Fibroblast of villous mesenchyme (primary cell): Measurements from ENCODE around the gene TEX261. TPM values are rescaled to one million over a fixed set of nuclear protein-coding genes. Genes with fewer than 3 reads are reported as not detected.

Experiments used
- DNase-seq: peaks from one replicate; pipeline ENCODE4 v3.0.0-alpha.2; 2010; ENCODE audit warnings: low read depth
- H3K4me3 ChIP-seq: 2 replicates; pipeline ENCODE4 v1.5.1; 2011; ENCODE audit warnings: low read depth, mild to moderate bottlenecking, low read length
- total RNA-seq: library from RNA; depleted of rRNA; stranded (reverse); fragments of >200 nt; gene quantifications from 2 replicates; pipeline ENCODE4 v1.2.3, GENCODE V29; 2012
- TF ChIP-seq, protein P1 (sequence below): IDR thresholded peaks from 2 replicates; pipeline ENCODE4 v1.5.1; 2012; ENCODE audit warnings: low read depth, mild to moderate bottlenecking, low read length; ENCODE audit not compliant: insufficient read depth

Gene TEX261
- total RNA-seq, 1 donor: 35.4 TPM

GRCh38 chr2:70956141-70956540 is 38.5 kb downstream of the TEX261 start:
- TF ChIP-seq, protein P1, sequence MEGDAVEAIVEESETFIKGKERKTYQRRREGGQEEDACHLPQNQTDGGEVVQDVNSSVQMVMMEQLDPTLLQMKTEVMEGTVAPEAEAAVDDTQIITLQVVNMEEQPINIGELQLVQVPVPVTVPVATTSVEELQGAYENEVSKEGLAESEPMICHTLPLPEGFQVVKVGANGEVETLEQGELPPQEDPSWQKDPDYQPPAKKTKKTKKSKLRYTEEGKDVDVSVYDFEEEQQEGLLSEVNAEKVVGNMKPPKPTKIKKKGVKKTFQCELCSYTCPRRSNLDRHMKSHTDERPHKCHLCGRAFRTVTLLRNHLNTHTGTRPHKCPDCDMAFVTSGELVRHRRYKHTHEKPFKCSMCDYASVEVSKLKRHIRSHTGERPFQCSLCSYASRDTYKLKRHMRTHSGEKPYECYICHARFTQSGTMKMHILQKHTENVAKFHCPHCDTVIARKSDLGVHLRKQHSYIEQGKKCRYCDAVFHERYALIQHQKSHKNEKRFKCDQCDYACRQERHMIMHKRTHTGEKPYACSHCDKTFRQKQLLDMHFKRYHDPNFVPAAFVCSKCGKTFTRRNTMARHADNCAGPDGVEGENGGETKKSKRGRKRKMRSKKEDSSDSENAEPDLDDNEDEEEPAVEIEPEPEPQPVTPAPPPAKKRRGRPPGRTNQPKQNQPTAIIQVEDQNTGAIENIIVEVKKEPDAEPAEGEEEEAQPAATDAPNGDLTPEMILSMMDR: no peak
- no peak overlapping the region for H3K4me3 ChIP-seq
- no peak for DNase-seq

GRCh38 chr2:70954886-70955285 is 39.8 kb downstream of the TEX261 start:
- TF ChIP-seq, protein P1: no peak
- H3K4me3 ChIP-seq: no peak overlapping the region
- no peak for DNase-seq

- H3K4me3 ChIP-seq: no peak overlapping the region
- DNase-seq: no peak
- TF ChIP-seq, protein P1: no peak
Measured at GRCh38 chr2:70949086-70949485, 45.6 kb downstream of the TEX261 start.

- DNase-seq: peak; percentile 72
- TF ChIP-seq, protein P1: peak; percentile 92
- peak overlapping the region; percentile 40 for H3K4me3 ChIP-seq
Measured at GRCh38 chr2:70948337-70949003, 46.2 kb downstream of the TEX261 start.

- DNase-seq: peak; percentile 29
- TF ChIP-seq, protein P1: no peak
- no peak overlapping the region for H3K4me3 ChIP-seq
Measured at GRCh38 chr2:70947556-70948184, 47.0 kb downstream of the TEX261 start.

DNA sequence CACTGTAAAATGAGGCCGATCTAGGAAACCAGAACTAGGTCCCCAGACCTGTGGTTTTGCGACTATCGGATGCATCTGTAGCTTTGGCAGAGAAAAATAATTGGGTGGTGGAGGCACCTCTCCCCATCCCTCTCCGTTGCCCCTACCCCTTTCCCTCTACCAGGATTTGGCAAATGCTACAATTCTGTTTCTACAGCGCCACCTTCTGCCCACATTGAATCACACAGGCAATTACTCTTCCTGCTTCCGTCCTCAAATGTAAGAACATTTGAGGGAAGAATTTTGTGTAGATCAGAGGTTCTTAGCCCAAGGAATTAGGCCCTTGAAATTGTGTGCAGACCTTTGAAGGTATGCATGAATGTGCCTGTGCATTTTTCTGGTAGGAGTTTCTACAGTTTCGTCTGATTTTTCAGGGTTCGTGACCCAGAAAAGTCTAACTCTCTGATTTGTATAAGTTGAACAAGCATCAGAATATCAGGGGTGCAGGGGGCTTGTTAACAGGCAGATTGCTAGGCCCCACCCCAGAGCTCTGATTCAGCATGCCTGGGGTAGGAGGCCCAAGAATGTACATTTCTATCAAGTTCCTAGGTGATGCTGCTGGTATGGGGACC is 47.7 kb downstream of the TEX261 start:
- TF ChIP-seq, protein P1: peak; percentile 80
- DNase-seq: peak; percentile 67
- H3K4me3 ChIP-seq: no peak overlapping the region
